Endothelial cell of umbilical vein (primary cell): ENCODE results near the gene ABCC1. TPM values are rescaled to one million over a fixed set of nuclear protein-coding genes. Genes with fewer than 3 reads are reported as not detected.

Source experiments
- BruUV-seq: library from RNA; stranded (reverse); fragments of 400-500 nt; replicated peaks from 2 replicates; lab custom pipeline; 2021; lab: Mats Ljungman, UMichigan
- CTCF ChIA-PET: fragments of 300-600, 350-600 bp; sonication (Branson Sonifier 250); formaldehyde crosslinking; loops from one replicate; lab custom pipeline; 2021; ENCODE audit warnings: antibody characterized with exemption, inconsistent platforms; lab: Charles Lee
- POLR2A ChIA-PET: fragments of 300-600, 350-600 bp; sonication (Branson Sonifier 250); formaldehyde crosslinking; loops from one replicate; lab custom pipeline; 2021; ENCODE audit warnings: antibody characterized with exemption, inconsistent platforms; lab: Charles Lee
- DNase-seq: peaks from one replicate; pipeline ENCODE4 v3.0.0-alpha.2; 2011; ENCODE audit warnings: low read depth, low spot score
- FAIRE-seq: peaks from 2 replicates; lab custom pipeline; 2011; peaks lifted over from hg19 to GRCh38; lab: Jason Lieb, UNC
- H2AFZ ChIP-seq: 2 replicates; pipeline ENCODE4 v1.6.0; 2012; ENCODE audit warnings: low read depth, low read length, control low read depth, inconsistent platforms
- H3K27ac ChIP-seq: 2 replicates; pipeline ENCODE4 v1.5.1; 2011; ENCODE audit warnings: low read depth, mild to moderate bottlenecking, control low read depth, low read length, moderate library complexity; ENCODE audit not compliant: insufficient read depth
- H3K27me3 ChIP-seq, 2 experiments: 2 replicates each; pipeline versions ENCODE4 v1.6.0 to v1.6.1; 2011; ENCODE audit warnings: low read length in 2 of 2, mixed read lengths in 1 of 2; ENCODE audit not compliant: control insufficient read depth in 2 of 2, insufficient read depth in 2 of 2
- H3K36me3 ChIP-seq, 2 experiments: 2 replicates in 1 of 2; 3 replicates in 1 of 2; pipeline ENCODE4 v1.5.1; 2011; ENCODE audit warnings: low read length in 2 of 2, mild to moderate bottlenecking in 1 of 2, moderate library complexity in 1 of 2; ENCODE audit not compliant: control insufficient read depth in 2 of 2, insufficient read depth in 2 of 2; ENCODE audit errors: extremely low read depth in 1 of 2
- H3K4me1 ChIP-seq: 3 replicates; pipeline ENCODE4 v1.5.1; 2011; ENCODE audit warnings: mild to moderate bottlenecking, low read length; ENCODE audit not compliant: control insufficient read depth, insufficient read depth; ENCODE audit errors: extremely low read depth
- H3K4me2 ChIP-seq: 2 replicates; pipeline ENCODE4 v1.6.1; 2011; ENCODE audit warnings: low read length, control low read depth, mixed read lengths; ENCODE audit not compliant: insufficient read depth
- H3K4me3 ChIP-seq, 3 experiments: fragments of 200-600 bp in 1 of 3; sonication (generic), shearing (Covaris generic) in 1 of 3; replicated peaks in 1 of 3; 2 replicates each; pipeline ENCODE4 v1.5.1; 2011 to 2016; ENCODE audit warnings: control low read depth in 3 of 3, low read length in 3 of 3, mild to moderate bottlenecking in 2 of 3, inconsistent platforms in 1 of 3, low read depth in 1 of 3, moderate library complexity in 1 of 3; ENCODE audit not compliant: insufficient read depth in 1 of 3
- H3K79me2 ChIP-seq: 2 replicates; pipeline ENCODE4 v1.6.0; 2012; ENCODE audit warnings: low read length, inconsistent platforms; ENCODE audit not compliant: control insufficient read depth, insufficient read depth
- H3K9ac ChIP-seq: replicated peaks from 2 replicates; pipeline ENCODE3; 2011; ENCODE audit warnings: low read length, control low read depth; ENCODE audit not compliant: insufficient read depth; ENCODE audit errors: extremely low read depth
- H3K9me1 ChIP-seq: replicated peaks from 3 replicates; pipeline ENCODE4 v1.6.0; 2011; ENCODE audit warnings: mild to moderate bottlenecking, low read length; ENCODE audit not compliant: control insufficient read depth, insufficient read depth; ENCODE audit errors: extremely low read depth
- H3K9me3 ChIP-seq: replicated peaks from 2 replicates; pipeline ENCODE4 v1.5.1; 2012; ENCODE audit warnings: low read length, inconsistent platforms; ENCODE audit not compliant: control insufficient read depth, insufficient read depth
- H4K20me1 ChIP-seq: replicated peaks from 2 replicates; pipeline ENCODE3; 2011; ENCODE audit warnings: mild to moderate bottlenecking, low read length; ENCODE audit not compliant: control insufficient read depth, insufficient read depth; ENCODE audit errors: extremely low read depth
- CTCF ChIP-seq, 2 donors: IDR thresholded peaks; 1 replicate in 1 of 2; 2 replicates in 1 of 2; pipeline ENCODE4 v1.5.1; 2011; ENCODE audit warnings: low read length in 2 of 2, mild to moderate bottlenecking in 2 of 2, moderate library complexity in 2 of 2, control low read depth in 1 of 2, inconsistent platforms in 1 of 2, low read depth in 1 of 2; ENCODE audit not compliant: insufficient read depth in 1 of 2; ENCODE audit errors: extremely low read depth in 1 of 2
- EZH2 ChIP-seq: IDR thresholded peaks from 2 replicates; pipeline ENCODE4 v1.6.1; 2012; ENCODE audit warnings: borderline replicate concordance, low read depth, mild to moderate bottlenecking, moderate library complexity, low read length, inconsistent platforms; ENCODE audit not compliant: severe bottlenecking
- FOS ChIP-seq: IDR thresholded peaks from 2 replicates; pipeline ENCODE4 v1.6.1; 2011; ENCODE audit warnings: mild to moderate bottlenecking, low read length, moderate library complexity, borderline replicate concordance; ENCODE audit not compliant: insufficient read depth
- GATA2 ChIP-seq: IDR thresholded peaks from 2 replicates; pipeline ENCODE4 v1.7.0; 2011; ENCODE audit warnings: low read depth, mild to moderate bottlenecking, moderate library complexity, mixed read lengths, low read length; ENCODE audit not compliant: insufficient read length, insufficient read depth
- JUN ChIP-seq: IDR thresholded peaks from 2 replicates; pipeline ENCODE4 v1.6.1; 2011; ENCODE audit warnings: borderline replicate concordance, low read depth; ENCODE audit not compliant: insufficient read length, insufficient read depth
- MAX ChIP-seq: IDR thresholded peaks from 2 replicates; pipeline ENCODE4 v1.6.1; 2011; ENCODE audit not compliant: insufficient read depth, insufficient read length
- MYC ChIP-seq: IDR thresholded peaks from one replicate; pipeline ENCODE4 v1.6.1; 2011; ENCODE audit warnings: mild to moderate bottlenecking, low read depth, low read length
- POLR2A ChIP-seq: IDR thresholded peaks from 2 replicates; pipeline ENCODE4 v1.6.1; 2012; ENCODE audit warnings: low read depth, mild to moderate bottlenecking, control low read depth, low read length
- POLR2AphosphoS5 ChIP-seq: IDR thresholded peaks from 2 replicates; pipeline ENCODE4 v1.6.1; 2012; ENCODE audit warnings: low read depth, mild to moderate bottlenecking, control low read depth, low read length, moderate library complexity; ENCODE audit not compliant: insufficient read depth
- dilution Hi-C: fragments of 300-500 bp; cut with MboI; formaldehyde crosslinking; loops from one replicate; pipeline ENCODE4 v1.15.0; 2019; ENCODE audit warnings: low sequenced_read_pairs; ENCODE audit not compliant: extremely low pct_ligation_motif_present
- intact Hi-C: fragments of 100-400 bp; cut with micrococcal nuclease; formaldehyde crosslinking; loops from one replicate; pipeline ENCODE4 v1.10.0; 2022
- polyA plus RNA-seq, 4 experiments: library from polyadenylated mRNA; depleted of rRNA in 3 of 4; stranded (reverse) in 3 of 4; unstranded in 1 of 4; fragments of >200 nt; gene quantifications; 2 replicates each; pipeline versions ENCODE4 v1.2.1 to v1.2.3, GENCODE V29; 2011 to 2012; ENCODE audit warnings: missing spikeins in 1 of 4
- total RNA-seq: library from RNA; stranded (reverse); gene quantifications from 2 replicates; pipeline ENCODE4 v1.2.3, GENCODE V29; 2021

The ABCC1 gene
- total and polyA plus RNA-seq, 2 donors (not counting 3 experiments of a cell fraction or from before 2014, with no cell fraction given) = 46.1 to 89.2 TPM

DNA sequence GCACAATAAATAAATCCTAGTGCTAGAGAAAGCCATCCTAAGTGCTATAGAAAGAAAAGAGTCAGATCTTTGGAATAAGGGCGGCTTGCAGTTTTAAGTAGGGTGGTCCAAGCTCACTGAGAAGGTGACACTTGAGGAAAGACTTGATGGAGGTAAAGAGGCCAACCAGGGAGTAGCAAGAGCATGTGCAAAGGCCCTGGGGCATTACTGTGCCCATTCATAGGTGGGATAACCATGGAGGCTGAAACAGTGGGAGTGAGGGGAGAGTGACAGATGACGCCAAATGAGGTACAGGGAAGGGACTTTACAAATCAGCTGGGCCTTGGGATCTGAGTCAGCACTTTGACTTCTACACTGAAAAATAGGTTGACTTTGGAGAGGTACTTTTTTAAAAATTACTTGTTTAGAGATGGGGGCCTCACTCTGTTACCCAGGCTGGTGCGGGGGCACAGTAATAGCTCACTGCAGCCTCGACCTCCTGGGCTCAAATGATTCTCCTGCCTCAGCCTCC lies 115.5 kb downstream of the ABCC1 start:
- Histone ChIP-seq H3K27ac (no peak overlapping the region), H3K36me3 (peaks cover 0 to 29% of the 10 kb centered on the region in 2 experiments), H2AFZ (no peak overlapping the region), H3K9ac (no peak overlapping the region), H3K9me1 (no peaks in the 10 kb centered on the region), H3K9me3 (no peaks in the 10 kb centered on the region), H3K4me2 (no peak overlapping the region), H4K20me1 (no peaks in the 10 kb centered on the region), H3K79me2 (peaks cover 3% of the 10 kb centered on the region), H3K4me1 (no peaks in the 10 kb centered on the region), H3K4me3 (no peak overlapping the region), H3K27me3 (no peaks in the 10 kb centered on the region)
- ChIA-PET POLR2A (no interaction called here), CTCF (no interaction called here)
- FAIRE-seq (no peak), DNase-seq (no peak)
- intact Hi-C loops = no loop called here
- BruUV-seq = no TSS peak
- dilution Hi-C loops = no loop called here
- no peak for TF ChIP-seq POLR2AphosphoS5
- TF ChIP-seq MAX = no peak
- TF ChIP-seq EZH2 = no peak
- TF ChIP-seq GATA2 = no peak
- no peak for TF ChIP-seq CTCF (IDR thresholded peaks at IDR 0.05; ENCODE audit: extremely low read depth in 1 of 2, insufficient read depth in 1 of 2, low read depth in 1 of 2, low read length in 2 of 2)
- no peak for TF ChIP-seq POLR2A
- no peak for TF ChIP-seq FOS
- no peak for TF ChIP-seq JUN
- TF ChIP-seq MYC = no peak
